Measurements from ENCODE around the gene HBG1.

HBG1 gene

GRCh38 chr11:5227681-5228080, 22.0 kb downstream of the HBG1 start:
- H4K20me1 ChIP-seq (ENCODE audit: control insufficient read depth, insufficient read depth, low read depth, low read length), result no peaks in the 10 kb centered on the region
- no peaks in the 10 kb centered on the region for H3K79me2 ChIP-seq (ENCODE audit: control insufficient read depth, low read length)
- H3K27ac ChIP-seq (ENCODE audit: low read depth, low read length), result no peak overlapping the region
- H3K4me1 ChIP-seq (ENCODE audit: control insufficient read depth, low read length), result no peaks in the 10 kb centered on the region
- TF ChIP-seq CTCF (IDR thresholded peaks at IDR 0.05; ENCODE audit: low read depth, low read length, poor library complexity, severe bottlenecking), result no peak
- TF ChIP-seq EZH2phosphoT487 (IDR thresholded peaks at IDR 0.05; ENCODE audit: borderline replicate concordance, low read length), result no peak
- no peak overlapping the region for H3K4me3 ChIP-seq (ENCODE audit: low read length)
- H3K9me2 ChIP-seq (replicated peaks; ENCODE audit: control insufficient read depth, low read length), result no peaks in the 10 kb centered on the region
- no peaks in the 10 kb centered on the region for H3K9me3 ChIP-seq (ENCODE audit: control insufficient read depth, insufficient read depth, low read length)
- H3F3A ChIP-seq (ENCODE audit: control insufficient read depth, insufficient read depth), result no peaks in the 10 kb centered on the region
- H3K4me2 ChIP-seq (ENCODE audit: low read length), result no peak overlapping the region
- H3K27me3 ChIP-seq (ENCODE audit: control insufficient read depth, low read length), result no peaks in the 10 kb centered on the region
- no peaks in the 10 kb centered on the region for H3K36me3 ChIP-seq (ENCODE audit: control insufficient read depth, low read length)

- TF ChIP-seq EZH2phosphoT487 (IDR thresholded peaks at IDR 0.05; ENCODE audit: borderline replicate concordance, low read length), result no peak
- H3K4me3 ChIP-seq (ENCODE audit: low read length), result no peak within 1 kb of the TSS
- no peaks in the 10 kb centered on the region for H3K36me3 ChIP-seq (ENCODE audit: control insufficient read depth, low read length)
- H3K4me2 ChIP-seq (ENCODE audit: low read length), result no peak within 1 kb of the TSS
- H3K4me1 ChIP-seq (ENCODE audit: control insufficient read depth, low read length), result no peaks in the 10 kb centered on the region
- no peaks in the 10 kb centered on the region for H3K9me2 ChIP-seq (replicated peaks; ENCODE audit: control insufficient read depth, low read length)
- H3F3A ChIP-seq (ENCODE audit: control insufficient read depth, insufficient read depth), result no peaks in the 10 kb centered on the region
- no peaks in the 10 kb centered on the region for H3K79me2 ChIP-seq (ENCODE audit: control insufficient read depth, low read length)
- no peaks in the 10 kb centered on the region for H3K27me3 ChIP-seq (ENCODE audit: control insufficient read depth, low read length)
- no peaks in the 10 kb centered on the region for H3K9me3 ChIP-seq (ENCODE audit: control insufficient read depth, insufficient read depth, low read length)
- no peaks in the 10 kb centered on the region for H4K20me1 ChIP-seq (ENCODE audit: control insufficient read depth, insufficient read depth, low read depth, low read length)
- H3K27ac ChIP-seq (ENCODE audit: low read depth, low read length), result no peak within 1 kb of the TSS
Observed at GRCh38 chr11:5226732-5227310, 22.8 kb downstream of the HBG1 start, which contains the start of gene HBB. HBB (minus strand) TSS chr11:5227071; CDS start chr11:5227021, 50 bp downstream.

- Histone ChIP-seq H3K36me3 (ENCODE audit: control insufficient read depth, low read length) (no peaks in the 10 kb centered on the region), H4K20me1 (ENCODE audit: control insufficient read depth, insufficient read depth, low read depth, low read length) (no peaks in the 10 kb centered on the region), H3K9me3 (ENCODE audit: control insufficient read depth, insufficient read depth, low read length) (no peaks in the 10 kb centered on the region), H3K4me1 (ENCODE audit: control insufficient read depth, low read length) (no peaks in the 10 kb centered on the region), H3K9me2 (replicated peaks; ENCODE audit: control insufficient read depth, low read length) (no peaks in the 10 kb centered on the region), H3K27me3 (ENCODE audit: control insufficient read depth, low read length) (no peaks in the 10 kb centered on the region), H3K27ac (ENCODE audit: low read depth, low read length) (no peak overlapping the region), H3F3A (ENCODE audit: control insufficient read depth, insufficient read depth) (no peaks in the 10 kb centered on the region), H3K79me2 (ENCODE audit: control insufficient read depth, low read length) (no peaks in the 10 kb centered on the region), H3K4me2 (ENCODE audit: low read length) (no peak overlapping the region), H3K4me3 (ENCODE audit: low read length) (no peak overlapping the region)
- no peak for TF ChIP-seq EZH2phosphoT487 (IDR thresholded peaks at IDR 0.05; ENCODE audit: borderline replicate concordance, low read length)
- no peak for TF ChIP-seq CTCF (IDR thresholded peaks at IDR 0.05; ENCODE audit: low read depth, low read length, poor library complexity, severe bottlenecking)
Observed at GRCh38 chr11:5225480-5225871, 24.2 kb downstream of the HBG1 start.

GRCh38 chr11:5224538-5225479, 24.8 kb downstream of the HBG1 start:
- no peak overlapping the region for H3K27ac ChIP-seq (ENCODE audit: low read depth, low read length)
- no peaks in the 10 kb centered on the region for H3K27me3 ChIP-seq (ENCODE audit: control insufficient read depth, low read length)
- H4K20me1 ChIP-seq (ENCODE audit: control insufficient read depth, insufficient read depth, low read depth, low read length), result no peaks in the 10 kb centered on the region
- no peaks in the 10 kb centered on the region for H3K4me1 ChIP-seq (ENCODE audit: control insufficient read depth, low read length)
- H3K4me2 ChIP-seq (ENCODE audit: low read length), result no peak overlapping the region
- H3K9me2 ChIP-seq (replicated peaks; ENCODE audit: control insufficient read depth, low read length), result no peaks in the 10 kb centered on the region
- H3K4me3 ChIP-seq (ENCODE audit: low read length), result no peak overlapping the region
- TF ChIP-seq CTCF (IDR thresholded peaks at IDR 0.05; ENCODE audit: low read depth, low read length, poor library complexity, severe bottlenecking) (no peak), EZH2phosphoT487 (IDR thresholded peaks at IDR 0.05; ENCODE audit: borderline replicate concordance, low read length) (no peak)
- H3K79me2 ChIP-seq (ENCODE audit: control insufficient read depth, low read length), result no peaks in the 10 kb centered on the region
- no peaks in the 10 kb centered on the region for H3F3A ChIP-seq (ENCODE audit: control insufficient read depth, insufficient read depth)
- no peaks in the 10 kb centered on the region for H3K36me3 ChIP-seq (ENCODE audit: control insufficient read depth, low read length)
- no peaks in the 10 kb centered on the region for H3K9me3 ChIP-seq (ENCODE audit: control insufficient read depth, insufficient read depth, low read length)
